ENCODE data around the gene CAPZB. TPM values are rescaled to one million over a fixed set of nuclear protein-coding genes. Genes with fewer than 3 reads are reported as not detected.

Gene CAPZB
- total RNA-seq, 1 experiment from 2014 or later = 198 TPM

DNA sequence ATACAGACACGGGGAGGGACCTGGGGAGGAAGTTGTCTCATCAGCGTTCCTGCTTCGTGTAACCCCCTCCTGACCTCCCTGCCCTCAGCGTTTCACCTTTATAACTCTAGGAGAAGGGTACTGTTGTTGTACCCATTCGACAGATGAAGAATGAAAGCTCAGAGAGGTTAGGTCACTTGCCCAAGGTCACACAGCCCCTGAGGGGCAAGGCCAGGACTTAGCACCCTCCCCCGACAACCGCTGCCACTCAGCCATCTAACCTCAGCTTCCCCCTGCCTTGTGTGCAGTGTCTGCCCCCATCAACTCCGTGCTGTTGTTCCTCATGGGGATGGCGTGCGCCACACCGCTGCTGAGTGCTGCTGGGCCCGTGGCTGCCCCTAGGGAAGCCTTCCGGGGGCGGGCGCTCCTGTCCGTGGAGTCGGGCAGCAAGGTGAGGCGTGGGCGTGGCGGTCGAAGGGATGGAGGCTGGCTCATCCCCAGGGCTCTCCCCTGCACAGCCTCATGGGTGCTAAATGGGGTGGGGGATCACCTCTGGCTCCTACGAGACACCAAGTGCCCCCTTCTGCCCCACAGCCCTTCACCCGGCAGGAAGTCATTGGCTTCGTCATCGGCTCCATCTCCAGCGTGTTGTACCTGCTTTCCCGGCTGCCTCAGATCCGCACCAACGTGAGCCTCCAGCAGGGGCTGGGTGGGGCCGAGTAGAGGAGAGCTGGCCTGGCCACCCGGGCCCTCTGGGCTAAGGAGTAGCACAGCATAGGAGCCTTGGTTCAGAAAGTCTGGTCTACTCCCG, 159.2 kb downstream of the CAPZB start:
- H3K4me3 Mint-ChIP-seq (ENCODE audit: low read depth, unreplicated experiment) = no peak overlapping the region
- TF ChIP-seq, protein P1, sequence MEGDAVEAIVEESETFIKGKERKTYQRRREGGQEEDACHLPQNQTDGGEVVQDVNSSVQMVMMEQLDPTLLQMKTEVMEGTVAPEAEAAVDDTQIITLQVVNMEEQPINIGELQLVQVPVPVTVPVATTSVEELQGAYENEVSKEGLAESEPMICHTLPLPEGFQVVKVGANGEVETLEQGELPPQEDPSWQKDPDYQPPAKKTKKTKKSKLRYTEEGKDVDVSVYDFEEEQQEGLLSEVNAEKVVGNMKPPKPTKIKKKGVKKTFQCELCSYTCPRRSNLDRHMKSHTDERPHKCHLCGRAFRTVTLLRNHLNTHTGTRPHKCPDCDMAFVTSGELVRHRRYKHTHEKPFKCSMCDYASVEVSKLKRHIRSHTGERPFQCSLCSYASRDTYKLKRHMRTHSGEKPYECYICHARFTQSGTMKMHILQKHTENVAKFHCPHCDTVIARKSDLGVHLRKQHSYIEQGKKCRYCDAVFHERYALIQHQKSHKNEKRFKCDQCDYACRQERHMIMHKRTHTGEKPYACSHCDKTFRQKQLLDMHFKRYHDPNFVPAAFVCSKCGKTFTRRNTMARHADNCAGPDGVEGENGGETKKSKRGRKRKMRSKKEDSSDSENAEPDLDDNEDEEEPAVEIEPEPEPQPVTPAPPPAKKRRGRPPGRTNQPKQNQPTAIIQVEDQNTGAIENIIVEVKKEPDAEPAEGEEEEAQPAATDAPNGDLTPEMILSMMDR (IDR thresholded peaks at IDR 0.05; ENCODE audit: unreplicated experiment) = no peak
- H3K4me1 Mint-ChIP-seq (ENCODE audit: low read depth, unreplicated experiment) = no peaks in the 10 kb centered on the region
- CTCF ChIA-PET = no interaction called here
- H3K9me3 Mint-ChIP-seq (ENCODE audit: low read depth, unreplicated experiment) = no peaks in the 10 kb centered on the region
- no TSS peak for BruUV-seq (replicated peaks)
- peaks cover 29% of the 10 kb centered on the region for H3K36me3 Mint-ChIP-seq (ENCODE audit: insufficient read depth, unreplicated experiment)
- no peak overlapping the region for H3K27ac Mint-ChIP-seq (ENCODE audit: unreplicated experiment)
- H3K27me3 Mint-ChIP-seq (ENCODE audit: unreplicated experiment) = no peaks in the 10 kb centered on the region
- no peak for DNase-seq
- intact Hi-C loops (cut with micrococcal nuclease; ENCODE audit: unreplicated experiment) = no loop called here

DNA sequence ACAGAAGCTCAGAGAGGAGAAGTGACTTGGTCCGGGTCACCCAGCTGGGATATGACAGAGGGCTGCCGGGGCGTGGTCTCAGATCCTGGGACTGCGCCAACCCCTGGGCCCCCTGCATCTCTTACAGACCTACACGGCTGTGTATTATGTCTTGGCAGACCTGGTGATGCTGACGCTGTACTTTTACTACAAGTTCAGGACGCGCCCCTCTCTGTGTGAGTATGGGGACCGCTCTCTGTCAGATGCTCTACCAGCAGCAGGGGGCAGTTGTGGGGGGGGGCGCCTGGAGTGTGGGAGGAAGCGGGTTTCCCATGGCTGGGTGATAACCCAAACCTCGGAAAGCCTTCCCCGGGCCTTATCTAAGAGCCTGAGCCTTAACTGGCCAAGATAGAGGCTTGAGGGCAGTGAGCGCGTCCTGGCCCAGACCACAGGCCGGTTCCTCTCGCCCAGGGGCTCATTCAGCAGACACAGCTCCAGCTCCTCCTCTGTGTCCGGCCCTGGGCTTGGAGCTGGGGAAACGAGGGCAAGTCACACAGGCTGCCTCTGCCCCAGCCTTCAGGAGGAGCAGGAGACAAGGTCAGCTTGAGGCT, 159.9 kb downstream of the CAPZB start:
- DNase-seq = no peak
- no TSS peak for BruUV-seq (replicated peaks)
- H3K9me3 Mint-ChIP-seq (ENCODE audit: low read depth, unreplicated experiment) = no peaks in the 10 kb centered on the region
- H3K4me1 Mint-ChIP-seq (ENCODE audit: low read depth, unreplicated experiment) = no peaks in the 10 kb centered on the region
- TF ChIP-seq, protein P1 (IDR thresholded peaks at IDR 0.05; ENCODE audit: unreplicated experiment) = no peak
- intact Hi-C loops (cut with micrococcal nuclease; ENCODE audit: unreplicated experiment) = no loop called here
- H3K27ac Mint-ChIP-seq (ENCODE audit: unreplicated experiment) = no peak overlapping the region
- CTCF ChIA-PET = no interaction called here
- no peak overlapping the region for H3K4me3 Mint-ChIP-seq (ENCODE audit: low read depth, unreplicated experiment)
- no peaks in the 10 kb centered on the region for H3K27me3 Mint-ChIP-seq (ENCODE audit: unreplicated experiment)
- peaks cover 29% of the 10 kb centered on the region for H3K36me3 Mint-ChIP-seq (ENCODE audit: insufficient read depth, unreplicated experiment)

DNA sequence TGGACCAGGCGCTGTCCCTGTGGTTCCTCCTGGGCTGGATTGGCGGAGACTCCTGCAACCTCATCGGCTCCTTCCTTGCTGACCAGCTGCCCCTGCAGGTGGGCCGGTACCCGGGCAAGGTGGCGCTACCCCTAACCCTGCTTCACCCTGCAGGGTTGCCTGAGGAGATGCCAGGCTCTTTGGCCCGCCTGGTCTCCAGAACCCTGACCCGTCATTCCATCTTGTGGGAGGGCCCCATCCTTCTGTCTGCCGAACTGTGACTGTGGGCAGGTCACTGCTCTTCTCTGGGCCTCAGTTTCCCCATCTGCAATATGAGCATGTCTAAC, 160.7 kb downstream of the CAPZB start:
- intact Hi-C loops (cut with micrococcal nuclease; ENCODE audit: unreplicated experiment) = no loop called here

DNA sequence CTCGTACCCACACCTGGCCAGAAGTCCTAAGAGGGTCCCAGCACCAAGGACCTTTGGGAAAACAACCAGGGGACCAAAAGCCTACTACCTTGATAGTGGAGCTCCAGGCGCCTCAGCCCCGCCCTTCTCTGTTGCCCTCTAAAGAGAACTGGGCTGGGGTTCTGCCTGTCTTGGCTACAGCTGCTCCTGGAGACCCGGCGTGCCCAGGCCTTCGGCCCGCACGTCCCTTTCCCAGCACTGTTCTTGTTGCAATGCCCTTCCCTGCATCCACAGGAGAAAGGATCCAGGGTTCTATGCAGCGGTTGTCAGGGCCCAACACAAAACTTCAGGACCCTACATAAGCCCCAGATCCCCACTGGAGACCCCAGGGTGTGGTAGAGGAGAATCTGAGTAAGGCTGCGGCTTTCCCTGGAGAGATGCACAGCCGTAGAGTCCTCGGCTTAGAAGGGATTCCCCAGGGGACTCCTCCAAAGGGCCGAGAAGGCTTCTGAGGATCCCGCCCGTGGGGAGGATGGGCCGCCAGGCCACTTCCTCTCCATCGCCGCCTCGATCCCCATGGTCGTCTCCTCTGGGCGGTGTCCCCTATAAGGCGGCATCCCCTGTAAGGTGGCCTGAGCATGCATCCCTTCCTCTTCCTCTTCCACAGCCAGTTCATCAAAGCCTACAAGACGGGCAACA, 161.2 kb downstream of the CAPZB start:
- no peaks in the 10 kb centered on the region for H3K9me3 Mint-ChIP-seq (ENCODE audit: low read depth, unreplicated experiment)
- CTCF ChIA-PET = no interaction called here
- DNase-seq = no peak
- no peak overlapping the region for H3K4me3 Mint-ChIP-seq (ENCODE audit: low read depth, unreplicated experiment)
- BruUV-seq (replicated peaks) = no TSS peak
- peaks cover 22% of the 10 kb centered on the region for H3K36me3 Mint-ChIP-seq (ENCODE audit: insufficient read depth, unreplicated experiment)
- no peaks in the 10 kb centered on the region for H3K4me1 Mint-ChIP-seq (ENCODE audit: low read depth, unreplicated experiment)
- intact Hi-C loops (cut with micrococcal nuclease; ENCODE audit: unreplicated experiment) = no loop called here
- no peak overlapping the region for H3K27ac Mint-ChIP-seq (ENCODE audit: unreplicated experiment)
- no peaks in the 10 kb centered on the region for H3K27me3 Mint-ChIP-seq (ENCODE audit: unreplicated experiment)
- TF ChIP-seq, protein P1 (IDR thresholded peaks at IDR 0.05; ENCODE audit: unreplicated experiment) = no peak

More for the DNA sequence above, 160.7 kb downstream of the CAPZB start:
- TF ChIP-seq, protein P1 (IDR thresholded peaks at IDR 0.05; ENCODE audit: unreplicated experiment) = no peak
- Mint-ChIP-seq H3K27me3 (ENCODE audit: unreplicated experiment) (no peaks in the 10 kb centered on the region), H3K36me3 (ENCODE audit: insufficient read depth, unreplicated experiment) (peaks cover 27% of the 10 kb centered on the region), H3K9me3 (ENCODE audit: low read depth, unreplicated experiment) (no peaks in the 10 kb centered on the region), H3K4me3 (ENCODE audit: low read depth, unreplicated experiment) (no peak overlapping the region), H3K27ac (ENCODE audit: unreplicated experiment) (no peak overlapping the region), H3K4me1 (ENCODE audit: low read depth, unreplicated experiment) (no peaks in the 10 kb centered on the region)
- BruUV-seq (replicated peaks) = no TSS peak
- no peak for DNase-seq
- CTCF ChIA-PET = no interaction called here
